NCI-H1048 (cell line): Measurements from ENCODE around the gene COL27A1.

Experiments
- DNase-seq: peaks from one replicate; lab custom pipeline; 2025; lab: John Stamatoyannopoulos, UW

COL27A1 gene

GRCh38 chr9:114247077-114247476, 91.7 kb downstream of the COL27A1 start:
- DNase-seq, result no peak

- DNase-seq, result no peak
Observed at GRCh38 chr9:114247491-114247890, 92.2 kb downstream of the COL27A1 start.

- DNase-seq, result no peak
Observed at GRCh38 chr9:114248299-114248707, 93.0 kb downstream of the COL27A1 start.

- DNase-seq, result no peak
Observed at GRCh38 chr9:114249424-114250234, 94.3 kb downstream of the COL27A1 start.

- no peak for DNase-seq
Observed at GRCh38 chr9:114250235-114250568, 94.9 kb downstream of the COL27A1 start.

- DNase-seq, result no peak
Observed at GRCh38 chr9:114250648-114251047, 95.3 kb downstream of the COL27A1 start.

DNA sequence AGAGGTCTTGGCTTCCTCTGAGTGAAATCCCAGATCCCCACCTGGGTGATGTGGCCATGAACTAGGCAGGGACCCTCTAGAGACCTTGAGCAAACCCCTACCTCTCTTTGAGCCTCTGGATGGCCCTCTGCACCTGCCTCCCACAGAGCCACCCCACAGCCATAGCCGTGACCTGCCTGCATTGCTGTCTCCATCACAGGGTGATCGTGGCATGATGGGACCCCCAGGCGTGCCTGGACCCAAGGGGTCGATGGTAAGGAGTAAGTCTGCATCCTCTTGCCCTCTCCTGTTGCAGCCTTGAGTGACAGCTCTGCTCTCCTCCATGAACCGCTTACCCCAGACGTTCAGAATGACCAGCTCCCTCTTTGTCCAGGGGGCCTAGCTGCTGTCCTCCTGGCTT, 97.1 kb downstream of the COL27A1 start:
- DNase-seq, result no peak

GRCh38 chr9:114256827-114257328, 101.5 kb downstream of the COL27A1 start:
- no peak for DNase-seq

DNA sequence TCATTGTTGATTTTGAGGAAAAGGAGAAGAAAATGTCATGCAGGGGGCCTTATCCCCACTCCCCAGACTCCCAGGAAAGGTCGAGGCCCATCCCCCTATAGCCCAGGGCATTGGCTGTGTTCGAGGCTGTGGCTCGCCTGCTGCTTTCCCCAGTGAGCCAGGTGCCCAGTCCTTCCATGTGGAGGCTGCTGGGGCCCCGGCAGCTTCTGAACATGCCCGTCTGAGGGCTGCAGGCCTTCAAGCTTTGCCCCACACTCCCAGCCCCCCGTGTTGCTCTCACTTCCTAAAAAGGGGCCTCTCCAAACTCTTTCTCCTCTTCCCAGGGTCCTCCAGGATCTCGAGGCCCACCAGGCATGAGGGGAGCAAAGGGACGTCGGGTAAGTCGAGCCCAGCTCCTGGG, 102.9 kb downstream of the COL27A1 start:
- DNase-seq, result no peak

DNA sequence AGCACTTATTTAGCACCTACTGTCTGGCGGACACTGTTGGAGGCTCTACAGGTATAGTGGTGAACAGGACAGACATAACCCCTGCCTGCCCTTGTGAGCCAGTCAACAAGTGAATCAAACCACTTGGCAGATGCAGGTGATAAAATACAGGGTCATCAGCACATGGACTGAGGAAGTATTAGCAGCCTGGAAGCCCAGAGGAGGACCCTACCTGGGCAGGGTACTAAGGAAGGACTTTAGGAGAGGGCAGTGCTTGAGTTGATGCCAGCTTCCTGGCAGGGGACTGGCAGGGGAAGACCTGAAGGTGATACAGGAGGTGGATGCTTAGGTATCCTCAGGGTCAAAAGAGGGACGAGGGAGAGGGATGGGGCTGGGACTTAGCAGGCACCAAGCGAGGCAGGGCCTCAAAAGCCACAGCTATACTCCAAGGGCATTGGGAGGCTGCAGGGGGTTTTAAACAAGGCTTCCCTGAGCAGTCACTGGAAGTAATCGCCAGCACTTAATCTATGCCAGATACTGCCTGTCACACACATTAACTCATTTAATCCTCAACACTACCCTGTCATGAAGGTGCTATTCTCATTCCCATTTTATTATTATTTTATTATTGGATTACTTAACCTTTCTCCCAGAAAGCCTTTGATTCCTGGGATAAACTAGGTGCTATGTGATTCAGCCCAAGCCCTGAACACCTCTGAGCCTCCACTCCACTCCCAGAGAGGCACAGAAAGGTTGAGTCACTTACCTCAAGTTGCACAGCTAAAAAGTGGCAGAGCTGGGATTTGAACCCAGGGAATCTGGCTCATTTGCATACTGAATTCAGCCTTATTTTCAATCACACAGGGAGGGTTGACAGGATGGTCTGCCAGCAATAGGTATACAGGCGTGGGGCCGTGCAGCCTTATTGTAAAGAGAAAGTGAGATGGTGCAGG, 103.8 kb downstream of the COL27A1 start:
- DNase-seq, result no peak

GRCh38 chr9:114259798-114260523, 104.6 kb downstream of the COL27A1 start:
- no peak for DNase-seq

- no peak for DNase-seq
Observed at GRCh38 chr9:114261026-114261425, 105.7 kb downstream of the COL27A1 start.

GRCh38 chr9:114261987-114262386, 106.7 kb downstream of the COL27A1 start:
- no peak for DNase-seq

DNA sequence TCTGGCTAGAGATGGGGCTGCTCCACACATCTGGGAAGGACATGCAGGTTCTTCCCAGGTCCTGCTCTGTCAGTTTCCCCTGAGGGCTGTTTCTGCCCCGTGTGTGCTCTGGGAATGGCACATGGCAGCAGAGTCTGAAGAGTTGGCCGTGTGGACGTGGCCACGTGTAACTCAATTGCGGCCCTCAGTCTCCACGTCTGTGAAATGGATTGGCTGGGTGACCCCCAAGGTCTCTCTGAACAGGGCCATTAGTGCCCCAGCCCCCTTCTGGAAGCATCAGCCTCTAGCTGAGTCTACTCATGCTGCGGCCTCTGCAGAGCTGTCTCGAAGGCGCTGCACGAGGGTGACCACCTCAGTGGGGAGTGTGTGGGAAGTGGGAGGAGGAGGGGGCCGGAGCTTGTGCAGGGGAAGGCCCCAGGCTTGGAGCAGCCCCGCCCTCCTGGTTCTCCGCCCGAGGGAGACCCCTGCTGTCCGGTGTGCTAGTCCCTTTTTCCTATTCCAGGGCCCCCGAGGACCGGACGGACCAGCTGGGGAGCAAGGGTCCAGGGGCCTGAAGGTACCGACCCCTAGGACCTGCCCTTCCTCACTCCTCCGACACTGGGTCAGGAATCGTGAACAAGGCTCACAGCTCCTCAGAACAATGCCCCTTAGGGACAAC, 108.6 kb downstream of the COL27A1 start:
- DNase-seq, result no peak

DNA sequence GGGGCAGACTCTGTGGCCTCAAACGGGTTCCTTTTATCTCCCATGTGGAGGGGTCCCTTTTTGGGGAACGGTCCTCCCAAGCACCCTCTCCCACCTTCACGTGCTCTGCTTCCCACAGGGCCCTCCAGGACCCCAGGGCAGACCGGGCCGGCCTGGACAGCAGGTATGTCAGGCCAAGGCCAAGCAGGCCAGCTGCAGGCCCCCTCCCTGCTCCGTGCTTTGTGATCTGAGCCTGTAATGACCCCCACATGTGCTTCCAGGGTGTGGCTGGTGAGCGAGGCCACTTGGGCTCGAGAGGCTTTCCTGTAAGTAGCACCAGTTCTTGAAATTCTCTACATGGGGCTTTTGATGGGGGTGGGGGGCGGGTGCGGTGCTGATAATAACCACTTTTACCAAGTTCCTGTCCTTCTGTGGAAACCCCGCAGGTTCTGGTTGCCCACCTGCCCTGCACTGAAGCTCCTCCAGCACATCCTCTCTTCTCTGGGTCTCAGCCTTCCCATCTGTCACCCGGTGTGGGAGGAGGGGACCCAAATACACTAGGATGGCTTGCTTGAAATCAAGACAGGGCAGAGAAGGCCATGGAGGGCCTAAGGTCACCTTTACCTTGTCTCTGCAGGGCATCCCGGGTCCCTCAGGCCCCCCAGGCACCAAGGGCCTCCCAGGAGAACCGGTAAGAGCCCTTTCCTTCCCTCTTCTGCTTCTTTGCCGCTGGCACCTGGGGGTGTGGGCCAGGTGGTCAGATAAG, 109.6 kb downstream of the COL27A1 start:
- DNase-seq, result no peak

DNA sequence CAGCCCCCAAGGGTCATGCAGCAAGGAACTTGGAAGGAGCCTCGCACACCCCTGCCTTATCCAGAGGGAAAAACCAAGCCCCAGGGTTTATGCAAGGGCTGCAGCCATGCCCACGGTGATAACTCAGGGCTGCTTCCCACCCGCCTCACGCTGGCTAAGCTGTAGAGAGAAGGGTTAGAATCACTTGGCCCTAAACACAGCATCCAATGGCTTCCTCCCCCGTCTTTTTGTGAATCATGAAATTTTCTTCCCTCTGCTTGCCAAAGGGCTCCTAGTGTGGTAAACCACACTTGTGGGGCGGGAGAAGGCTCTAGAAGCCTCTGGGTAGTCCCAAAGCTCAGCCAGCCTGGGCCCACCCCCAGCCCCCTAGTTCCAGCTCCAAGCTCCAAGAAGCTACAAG, 111.6 kb downstream of the COL27A1 start:
- DNase-seq, result no peak

DNA sequence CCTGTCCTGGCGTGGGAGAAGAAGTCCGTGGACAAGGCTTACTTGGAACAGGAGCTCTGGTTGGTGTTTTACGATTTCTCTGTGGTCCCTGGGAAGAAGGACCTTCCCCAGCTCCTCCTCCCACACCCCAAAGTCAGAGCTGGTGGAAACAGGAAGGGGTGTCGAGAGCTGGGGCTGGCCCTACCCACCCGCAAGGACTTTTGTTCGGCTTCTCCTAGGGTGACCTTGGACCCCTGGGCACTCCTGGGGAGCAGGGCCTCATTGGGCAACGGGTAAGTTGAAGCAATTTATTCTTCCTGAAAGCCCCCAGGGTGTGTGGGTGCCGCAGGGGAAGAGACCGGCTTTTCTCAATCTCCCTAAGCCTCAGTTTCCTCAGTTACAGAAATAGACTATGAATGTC, 113.7 kb downstream of the COL27A1 start:
- DNase-seq, result no peak

GRCh38 chr9:114270120-114270975, 115.0 kb downstream of the COL27A1 start:
- no peak for DNase-seq

- DNase-seq, result no peak
Observed at GRCh38 chr9:114271556-114272510, 116.5 kb downstream of the COL27A1 start.
